Measurements from ENCODE around the gene TPGS2.
"Not testable (repeated sequence)": the region's sequence is repeated elsewhere in the genome, so short reads cannot be mapped to it uniquely, and the experiment has no call there.

The TPGS2 gene

GRCh38 chr18:36771245-36771644 lies 57.6 kb downstream of the TPGS2 start:
- no peak for DNase-seq

- no peak for DNase-seq
Measured at GRCh38 chr18:36770315-36770946, 58.4 kb downstream of the TPGS2 start.

GRCh38 chr18:36769611-36770314 lies 59.0 kb downstream of the TPGS2 start:
- DNase-seq: no peak

- DNase-seq: no peak
Measured at GRCh38 chr18:36769172-36769571, 59.6 kb downstream of the TPGS2 start.

- no peak for DNase-seq
Measured at GRCh38 chr18:36766836-36767235, 62.0 kb downstream of the TPGS2 start.

GRCh38 chr18:36762965-36763364 lies 65.8 kb downstream of the TPGS2 start:
- not testable (repeated sequence) for DNase-seq

GRCh38 chr18:36762074-36762473 lies 66.7 kb downstream of the TPGS2 start:
- no peak for DNase-seq

- no peak for DNase-seq
Measured at GRCh38 chr18:36761186-36761698, 67.6 kb downstream of the TPGS2 start.

- no peak for DNase-seq
Measured at GRCh38 chr18:36760598-36760997, 68.2 kb downstream of the TPGS2 start.

GRCh38 chr18:36759167-36759776 lies 69.5 kb downstream of the TPGS2 start:
- DNase-seq: no peak

- no peak for DNase-seq
Measured at GRCh38 chr18:36758623-36759022, 70.2 kb downstream of the TPGS2 start.

- no peak for DNase-seq
Measured at GRCh38 chr18:36757991-36758390, 70.8 kb downstream of the TPGS2 start.

- no peak for DNase-seq
Measured at GRCh38 chr18:36757081-36757480, 71.7 kb downstream of the TPGS2 start.

- no peak for DNase-seq
Measured at GRCh38 chr18:36756242-36756641, 72.6 kb downstream of the TPGS2 start.

GRCh38 chr18:36752929-36753865 lies 75.6 kb downstream of the TPGS2 start:
- DNase-seq: no peak

- no peak for DNase-seq
Measured at GRCh38 chr18:36745219-36745975, 83.4 kb downstream of the TPGS2 start.

- DNase-seq: no peak
Measured at GRCh38 chr18:36744261-36744876, 84.4 kb downstream of the TPGS2 start.

Data from activated T-cell treated with anti-CD3 and anti-CD28 coated beads, Interleukin-2, amount 50 U/mL, for 1 hour (primary cell).